ENCODE measurements around the gene ABCG2.

- no peak for TF ChIP-seq CTCF (IDR thresholded peaks at IDR 0.05)
- no peak for TF ChIP-seq POLR2AphosphoS5 (IDR thresholded peaks at IDR 0.05)
- TF ChIP-seq POLR2A (IDR thresholded peaks at IDR 0.05) = no peak
Observed at GRCh38 chr4:88177983-88178625, 19.7 kb upstream of the ABCG2 start.
